Liver (tissue), 9 donors: ENCODE data around the gene RNF112. TPM values are rescaled to one million over a fixed set of nuclear protein-coding genes. Genes with fewer than 3 reads are reported as not detected.

Source experiments
- DNase-seq: peaks from one replicate; pipeline ENCODE4 v3.0.0-alpha.2; 2017; ENCODE audit warnings: low spot score
- H3K27ac ChIP-seq, 2 donors: one replicate each; pipeline ENCODE4 v1.7.0; 2013; ENCODE audit warnings: inconsistent platforms in 2 of 2, low read length in 2 of 2, control low read depth in 1 of 2, low read depth in 1 of 2, mild to moderate bottlenecking in 1 of 2
- H3K27me3 ChIP-seq, 4 donors: one replicate each; pipeline versions ENCODE4 v1.6.1 to v1.7.0; 2013; ENCODE audit warnings: low read length in 3 of 4, inconsistent platforms in 1 of 4, mild to moderate bottlenecking in 1 of 4, moderate library complexity in 1 of 4; ENCODE audit not compliant: control insufficient read depth in 4 of 4, insufficient read depth in 4 of 4
- H3K36me3 ChIP-seq, 4 donors: one replicate each; pipeline versions ENCODE4 v1.6.1 to v1.7.0; 2013; ENCODE audit warnings: low read length in 3 of 4, mild to moderate bottlenecking in 3 of 4, low read depth in 1 of 4, moderate library complexity in 1 of 4; ENCODE audit not compliant: control insufficient read depth in 4 of 4, insufficient read depth in 3 of 4
- H3K4me1 ChIP-seq, 4 donors: one replicate each; pipeline versions ENCODE4 v1.6.1 to v1.7.0; 2013; ENCODE audit warnings: low read length in 3 of 4, mild to moderate bottlenecking in 3 of 4, moderate library complexity in 1 of 4; ENCODE audit not compliant: control insufficient read depth in 4 of 4, insufficient read depth in 4 of 4
- H3K4me3 ChIP-seq, 3 donors: one replicate each; pipeline versions ENCODE4 v1.6.1 to v1.7.0; 2013; ENCODE audit warnings: low read length in 3 of 3, control low read depth in 1 of 3, low read depth in 1 of 3, mild to moderate bottlenecking in 1 of 3
- H3K9ac ChIP-seq, 2 donors: one replicate each; pipeline ENCODE4 v1.7.0; 2013; ENCODE audit warnings: low read length in 2 of 2, mild to moderate bottlenecking in 2 of 2, moderate library complexity in 2 of 2, control low read depth in 1 of 2, low read depth in 1 of 2
- H3K9me3 ChIP-seq, 4 donors: one replicate each; pipeline versions ENCODE4 v1.6.1 to v1.7.0; 2013; ENCODE audit warnings: low read length in 3 of 4; ENCODE audit not compliant: control insufficient read depth in 4 of 4
- ATF3 ChIP-seq: IDR thresholded peaks from 2 replicates; pipeline ENCODE4 v1.6.1; 2016; ENCODE audit warnings: antibody characterized with exemption
- CTCF ChIP-seq: fragments of 150-350 bp; IDR thresholded peaks from 2 replicates; pipeline ENCODE4 v1.5.1; 2017; ENCODE audit warnings: improper control_type of control experiment, low read depth, low read length; ENCODE audit not compliant: missing input control
- EGR1 ChIP-seq, 2 donors: IDR thresholded peaks; 2 replicates each; pipeline ENCODE4 v1.6.1; 2016 to 2018; ENCODE audit warnings: antibody characterized with exemption in 2 of 2, low read depth in 2 of 2
- FOXA1 ChIP-seq: IDR thresholded peaks from 2 replicates; pipeline ENCODE4 v1.6.1; 2016; ENCODE audit warnings: antibody characterized with exemption
- FOXA2 ChIP-seq: IDR thresholded peaks from 2 replicates; pipeline ENCODE4 v1.6.1; 2016; ENCODE audit warnings: antibody characterized with exemption
- GABPA ChIP-seq, 2 donors: IDR thresholded peaks in 1 of 2; conservative IDR thresholded peaks in 1 of 2; 2 replicates each; pipeline ENCODE4 v1.6.1; 2016; ENCODE audit warnings: antibody characterized with exemption in 2 of 2, mild to moderate bottlenecking in 1 of 2, moderate library complexity in 1 of 2
- HNF4A ChIP-seq, 2 donors: conservative IDR thresholded peaks; 2 replicates each; pipeline ENCODE4 v1.6.1; 2016; ENCODE audit warnings: antibody characterized with exemption in 2 of 2, mild to moderate bottlenecking in 2 of 2
- HNF4G ChIP-seq: IDR thresholded peaks from 2 replicates; pipeline ENCODE4 v1.6.1; 2016; ENCODE audit warnings: antibody characterized with exemption
- JUND ChIP-seq, 2 donors: IDR thresholded peaks; 2 replicates each; pipeline ENCODE4 v1.6.1; 2016; ENCODE audit warnings: antibody characterized with exemption in 2 of 2
- NR2F2 ChIP-seq: IDR thresholded peaks from 2 replicates; pipeline ENCODE4 v1.6.1; 2016; ENCODE audit warnings: antibody characterized with exemption
- RAD21 ChIP-seq, 2 donors: IDR thresholded peaks; 2 replicates each; pipeline ENCODE4 v1.6.1; 2016; ENCODE audit warnings: antibody characterized with exemption in 2 of 2, mild to moderate bottlenecking in 2 of 2
- REST ChIP-seq: IDR thresholded peaks from 2 replicates; pipeline ENCODE4 v1.6.1; 2016; ENCODE audit warnings: antibody characterized with exemption, mild to moderate bottlenecking
- RXRA ChIP-seq, 2 donors: IDR thresholded peaks; 2 replicates each; pipeline ENCODE4 v1.6.1; 2017 to 2018; ENCODE audit warnings: antibody characterized with exemption in 2 of 2, mild to moderate bottlenecking in 1 of 2
- SP1 ChIP-seq: IDR thresholded peaks from 2 replicates; pipeline ENCODE4 v1.6.1; 2018; ENCODE audit warnings: antibody characterized with exemption, mild to moderate bottlenecking
- TAF1 ChIP-seq: conservative IDR thresholded peaks from 2 replicates; pipeline ENCODE4 v1.6.1; 2016; ENCODE audit warnings: antibody characterized with exemption, mild to moderate bottlenecking
- YY1 ChIP-seq: IDR thresholded peaks from 2 replicates; pipeline ENCODE4 v1.6.1; 2016; ENCODE audit warnings: antibody characterized with exemption, mild to moderate bottlenecking
- WGBS: extraction: QIAGEN DNeasy Blood & Tissue Kit; methylation state at CpG from one replicate; pipeline ENCODE4 v1.1.7; 2013; 5-methylcytosine and 5-hydroxymethylcytosine counted together
- polyA plus RNA-seq, 2 donors: library from polyadenylated mRNA; stranded (reverse) in 1 of 2; unstranded in 1 of 2; fragments of 200-250 nt in 1 of 2; fragments of >200 nt in 1 of 2; fragmentation: Nextera tagmentation in 1 of 2; extraction: Ambion mirVana in 1 of 2; gene quantifications; one replicate each; pipeline versions ENCODE4 v1.2.1 to v1.2.3, GENCODE V29; 2013 to 2015
- total RNA-seq, 2 donors: library from RNA; depleted of rRNA; stranded (reverse); fragments of >200 nt; gene quantifications; one replicate each; pipeline ENCODE4 v1.2.3, GENCODE V29; 2014
- TF ChIP-seq, protein P1 (sequence below): IDR thresholded peaks from 2 replicates; pipeline ENCODE4 v1.6.1; 2016; ENCODE audit warnings: antibody characterized with exemption
- TF ChIP-seq, protein P2 (sequence below): IDR thresholded peaks from 2 replicates; pipeline ENCODE4 v1.6.1; 2016; ENCODE audit warnings: antibody characterized with exemption
- donor health status: healthy.
- donor health status: healthy.
- donor health status: healthy.
- donor health status: healthy.
- donor health status: healthy.

Gene RNF112
- total and polyA plus RNA-seq, 4 donors, result 0.04 to 0.42 (median 0.20) TPM

GRCh38 chr17:19369846-19370492 is 41.1 kb upstream of the RNF112 start:
- Histone ChIP-seq H3K27me3 (no peaks in the 10 kb centered on the region), H3K36me3 (no peaks in the 10 kb centered on the region), H3K4me3 (no peak overlapping the region), H3K27ac (no peak overlapping the region), H3K4me1 (peaks cover 1 to 10% (median 2%) of the 10 kb centered on the region in 4 donors), H3K9ac (no peak overlapping the region), H3K9me3 (no peaks in the 10 kb centered on the region)
- no peak for TF ChIP-seq RAD21 (IDR thresholded peaks at IDR 0.05)
- TF ChIP-seq HNF4A (conservative IDR thresholded peaks at IDR 0.05), result no peak
- TF ChIP-seq CTCF, result no peak
- TF ChIP-seq GABPA (IDR thresholded peaks at IDR 0.05 in 1 of 2, conservative IDR thresholded peaks at IDR 0.05 in 1 of 2), result no peak
- no peak for TF ChIP-seq JUND (IDR thresholded peaks at IDR 0.05)
- no peak for TF ChIP-seq FOXA1
- no peak for TF ChIP-seq FOXA2
- no peak for TF ChIP-seq ATF3
- no peak for TF ChIP-seq HNF4G
- no peak for TF ChIP-seq EGR1 (IDR thresholded peaks at IDR 0.05; ENCODE audit: low read depth in 2 of 2)
- no peak for TF ChIP-seq RXRA (IDR thresholded peaks at IDR 0.05)
- TF ChIP-seq, protein P1, sequence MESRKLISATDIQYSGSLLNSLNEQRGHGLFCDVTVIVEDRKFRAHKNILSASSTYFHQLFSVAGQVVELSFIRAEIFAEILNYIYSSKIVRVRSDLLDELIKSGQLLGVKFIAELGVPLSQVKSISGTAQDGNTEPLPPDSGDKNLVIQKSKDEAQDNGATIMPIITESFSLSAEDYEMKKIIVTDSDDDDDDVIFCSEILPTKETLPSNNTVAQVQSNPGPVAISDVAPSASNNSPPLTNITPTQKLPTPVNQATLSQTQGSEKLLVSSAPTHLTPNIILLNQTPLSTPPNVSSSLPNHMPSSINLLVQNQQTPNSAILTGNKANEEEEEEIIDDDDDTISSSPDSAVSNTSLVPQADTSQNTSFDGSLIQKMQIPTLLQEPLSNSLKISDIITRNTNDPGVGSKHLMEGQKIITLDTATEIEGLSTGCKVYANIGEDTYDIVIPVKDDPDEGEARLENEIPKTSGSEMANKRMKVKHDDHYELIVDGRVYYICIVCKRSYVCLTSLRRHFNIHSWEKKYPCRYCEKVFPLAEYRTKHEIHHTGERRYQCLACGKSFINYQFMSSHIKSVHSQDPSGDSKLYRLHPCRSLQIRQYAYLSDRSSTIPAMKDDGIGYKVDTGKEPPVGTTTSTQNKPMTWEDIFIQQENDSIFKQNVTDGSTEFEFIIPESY, result no peak
- no peak for TF ChIP-seq YY1
- TF ChIP-seq NR2F2, result no peak
- TF ChIP-seq REST, result no peak
- no peak for TF ChIP-seq TAF1
- TF ChIP-seq, protein P2, sequence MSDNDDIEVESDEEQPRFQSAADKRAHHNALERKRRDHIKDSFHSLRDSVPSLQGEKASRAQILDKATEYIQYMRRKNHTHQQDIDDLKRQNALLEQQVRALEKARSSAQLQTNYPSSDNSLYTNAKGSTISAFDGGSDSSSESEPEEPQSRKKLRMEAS, result no peak
- no peak for TF ChIP-seq SP1
- no peak for DNase-seq
- 81% methylated on average over 12 of the region's 12 CpGs for WGBS
